ENCODE measurements around the gene FSD2.
"Not testable (repeated sequence)": the region's sequence is repeated elsewhere in the genome, so short reads cannot be mapped to it uniquely, and the experiment has no call there.

FSD2 gene

DNA sequence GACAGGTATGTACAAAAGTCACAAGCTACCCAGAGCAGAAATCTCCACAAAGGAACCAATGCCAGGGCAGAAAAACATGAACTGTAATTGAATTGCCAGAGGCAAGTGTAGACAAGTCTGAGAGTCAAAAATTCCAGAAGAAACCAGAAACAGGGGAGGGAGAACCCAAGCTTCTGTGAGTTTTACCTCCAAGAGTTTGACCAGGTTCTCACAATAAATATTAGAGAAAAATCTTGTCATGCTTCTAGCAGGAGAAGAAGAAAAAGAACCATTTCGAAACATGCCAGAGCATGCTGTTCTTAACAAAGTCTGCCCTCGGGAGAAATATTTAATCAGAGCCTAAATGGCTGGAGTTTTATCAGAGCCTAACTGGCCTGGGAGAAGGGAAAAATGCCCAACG lies 63.7 kb downstream of the FSD2 start:
- in situ Hi-C loops (cut with MboI; ENCODE audit: low sequenced_read_pairs), result no loop called here

- in situ Hi-C loops (cut with MboI; ENCODE audit: low sequenced_read_pairs), result no loop called here
Observed at GRCh38 chr15:82739086-82739485, 66.8 kb downstream of the FSD2 start.

GRCh38 chr15:82737975-82738374 lies 67.9 kb downstream of the FSD2 start:
- in situ Hi-C loops (cut with MboI; ENCODE audit: low sequenced_read_pairs), result no loop called here

DNA sequence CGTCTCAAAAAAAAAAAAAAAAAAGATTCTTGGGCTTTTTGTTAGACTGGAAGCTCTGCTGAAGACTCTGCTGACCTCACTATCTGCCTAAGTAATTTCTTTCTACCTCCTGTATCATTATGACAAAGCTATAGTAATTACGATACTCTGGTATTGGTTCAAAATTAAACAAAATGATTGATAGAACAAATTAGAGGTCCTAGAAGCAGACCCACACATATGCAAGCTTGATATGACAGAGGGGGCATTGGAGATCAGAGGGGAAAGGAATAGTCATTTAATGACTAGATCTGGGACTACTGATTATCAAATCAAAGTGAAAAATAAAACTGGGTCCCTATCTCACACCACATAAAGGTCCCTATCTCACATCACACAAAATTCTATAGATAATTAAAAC lies 74.3 kb downstream of the FSD2 start:
- in situ Hi-C loops (cut with MboI; ENCODE audit: low sequenced_read_pairs), result no loop called here

DNA sequence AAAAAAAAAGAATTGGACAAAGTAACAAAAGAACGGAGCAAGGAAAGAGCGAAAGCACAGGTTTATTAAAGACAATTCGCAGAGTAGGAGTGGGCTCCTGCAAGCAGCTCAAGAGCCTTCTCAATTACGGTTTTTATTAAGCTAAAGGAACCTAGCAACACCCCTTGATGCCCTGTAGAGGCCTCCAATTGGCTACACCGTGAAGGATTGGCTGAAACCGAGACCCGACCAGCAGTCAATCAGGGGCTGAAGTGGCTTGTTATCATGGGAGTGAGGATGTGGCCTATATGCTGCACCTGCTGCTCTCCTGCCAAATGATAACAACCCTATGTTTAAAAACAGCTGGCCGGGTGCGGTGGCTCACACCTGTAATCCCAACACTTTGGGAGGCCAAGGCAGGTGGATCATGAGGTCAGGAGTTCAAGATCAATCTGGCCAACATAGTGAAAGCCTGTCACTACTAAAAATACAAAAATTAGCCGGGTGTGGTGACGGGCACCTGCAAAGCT lies 75.8 kb downstream of the FSD2 start:
- in situ Hi-C loops (cut with MboI; ENCODE audit: low sequenced_read_pairs), result no loop called here

GRCh38 chr15:82726816-82727215 lies 79.1 kb downstream of the FSD2 start:
- in situ Hi-C loops (cut with MboI; ENCODE audit: low sequenced_read_pairs), result no loop called here

DNA sequence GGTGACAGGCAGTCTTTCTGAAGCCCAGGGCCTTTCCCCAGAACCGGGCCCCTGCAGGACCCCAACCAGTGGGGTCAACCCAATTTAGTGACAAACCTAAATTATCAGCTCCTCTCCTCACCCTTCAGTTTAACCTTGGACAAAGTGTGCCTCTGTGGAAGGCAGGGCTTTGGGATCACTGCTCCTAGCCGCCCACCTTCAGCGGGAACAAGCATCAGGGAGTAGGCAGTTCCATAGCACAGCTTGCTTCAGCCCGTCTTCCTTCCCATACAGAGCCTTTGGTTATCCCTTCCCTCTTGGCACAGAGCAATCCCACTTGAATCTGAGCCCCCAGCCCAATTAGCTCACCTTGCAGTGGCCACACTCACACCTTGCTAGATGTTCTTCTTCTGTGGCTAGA lies 90.9 kb downstream of the FSD2 start:
- in situ Hi-C loops (cut with MboI; ENCODE audit: low sequenced_read_pairs), result no loop called here

DNA sequence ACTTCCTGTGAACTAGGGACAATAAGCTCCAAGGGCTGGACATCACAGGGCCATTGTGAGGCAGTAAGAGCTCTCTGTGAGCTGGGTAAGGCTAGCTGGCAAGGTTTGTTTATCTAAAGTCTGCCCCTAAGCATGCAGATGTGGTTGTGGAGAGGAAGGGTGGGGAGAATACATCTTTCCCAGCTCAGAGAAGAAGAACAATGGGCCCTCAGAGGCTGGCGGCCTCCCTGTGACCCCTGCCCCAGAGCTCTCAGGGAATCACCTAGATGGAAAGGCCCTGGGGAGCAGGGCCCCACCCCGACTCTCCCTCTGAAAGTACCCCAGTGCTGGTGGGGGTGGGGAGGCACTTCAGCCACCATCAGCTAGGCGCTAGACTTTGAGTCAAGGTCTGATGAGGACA lies 91.9 kb downstream of the FSD2 start:
- in situ Hi-C loops (cut with MboI; ENCODE audit: low sequenced_read_pairs), result no loop called here

GRCh38 chr15:82712036-82712435 lies 93.8 kb downstream of the FSD2 start:
- in situ Hi-C loops (cut with MboI; ENCODE audit: low sequenced_read_pairs), result no loop called here

- in situ Hi-C loops (cut with MboI; ENCODE audit: low sequenced_read_pairs), result no loop called here
Observed at GRCh38 chr15:82710926-82711490, 94.9 kb downstream of the FSD2 start.

DNA sequence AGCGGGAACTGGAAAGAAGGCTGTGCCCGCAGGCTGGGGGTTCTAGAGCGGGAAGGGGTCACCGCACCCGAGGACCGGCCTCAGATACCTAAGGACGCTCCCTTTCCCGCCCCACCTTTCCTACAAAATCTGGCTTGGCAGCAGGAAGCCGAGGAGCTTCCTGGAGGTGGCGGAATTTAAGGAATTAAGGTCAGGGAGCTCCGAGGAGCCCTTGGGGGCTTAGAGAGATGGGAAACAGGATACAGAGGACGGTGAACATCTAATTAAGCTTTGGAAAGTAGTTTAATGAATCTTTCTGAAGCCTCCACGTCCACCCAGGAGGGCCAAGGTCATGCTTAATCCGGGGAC lies 95.7 kb downstream of the FSD2 start:
- in situ Hi-C loops (cut with MboI; ENCODE audit: low sequenced_read_pairs), result no loop called here

DNA sequence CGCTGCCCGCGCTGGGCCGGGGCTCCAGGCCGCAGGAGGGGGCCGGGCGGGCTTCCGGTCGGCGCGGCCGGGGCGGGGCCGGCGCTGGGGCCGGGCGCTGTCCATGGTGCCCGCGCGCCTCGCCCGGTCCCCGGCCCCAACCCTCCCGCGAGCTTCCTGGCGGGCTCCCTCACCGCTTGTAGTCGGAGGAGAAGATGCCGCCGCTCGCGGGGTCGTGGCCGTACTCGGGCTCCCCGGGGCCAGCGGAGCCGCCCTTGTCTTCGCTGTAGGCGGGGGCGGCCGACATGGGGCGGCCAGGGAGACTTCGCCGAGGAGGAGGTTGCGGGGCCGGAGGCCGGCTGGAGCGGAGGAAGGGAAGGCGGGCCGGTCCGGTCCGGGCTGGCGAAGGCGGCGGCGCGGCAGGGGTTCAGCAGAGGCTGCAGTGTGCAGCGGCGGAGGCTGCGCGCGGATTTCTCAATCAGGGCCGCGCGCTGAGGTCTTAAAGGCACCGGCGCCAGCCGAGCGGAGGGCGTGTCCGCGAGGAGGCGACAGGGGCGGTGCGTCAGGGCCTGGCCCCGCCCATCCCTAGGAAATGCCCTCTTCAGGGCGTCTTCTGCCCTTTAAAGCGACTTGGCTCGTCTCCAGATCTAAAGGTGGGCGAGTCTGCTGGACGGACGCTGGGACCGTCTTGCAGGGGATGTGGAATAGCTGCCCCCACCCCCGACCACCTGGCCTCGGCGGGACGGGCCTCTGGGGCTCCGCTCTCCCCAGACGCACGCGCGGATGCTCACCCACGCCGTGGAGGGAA lies 96.3 kb downstream of the FSD2 start, which contains the start of gene AP3B2:
TSS of gene AP3B2 (minus strand) at position 455 of the 787 bp plus-strand sequence. CDS start at position 286, 169 bp downstream.
- in situ Hi-C loops (cut with MboI; ENCODE audit: low sequenced_read_pairs), result no loop called here

DNA sequence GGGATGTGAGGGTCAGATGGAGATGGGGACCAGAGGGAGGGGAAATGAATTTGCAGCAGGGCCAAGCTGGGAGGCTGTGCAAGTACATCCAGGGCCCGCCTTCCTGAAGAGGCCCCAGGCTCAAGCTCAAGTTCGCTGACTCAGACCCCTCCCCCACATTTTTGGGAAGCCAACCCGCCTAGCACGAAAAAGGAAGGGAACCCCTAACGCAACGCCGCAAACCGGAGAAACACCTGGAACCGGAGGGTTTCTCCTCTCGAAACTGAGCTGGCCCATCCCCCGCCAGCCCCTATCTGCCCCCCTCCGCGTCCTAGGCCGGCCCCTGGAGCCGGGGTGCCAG lies 96.8 kb downstream of the FSD2 start:
- in situ Hi-C loops (cut with MboI; ENCODE audit: low sequenced_read_pairs), result no loop called here

DNA sequence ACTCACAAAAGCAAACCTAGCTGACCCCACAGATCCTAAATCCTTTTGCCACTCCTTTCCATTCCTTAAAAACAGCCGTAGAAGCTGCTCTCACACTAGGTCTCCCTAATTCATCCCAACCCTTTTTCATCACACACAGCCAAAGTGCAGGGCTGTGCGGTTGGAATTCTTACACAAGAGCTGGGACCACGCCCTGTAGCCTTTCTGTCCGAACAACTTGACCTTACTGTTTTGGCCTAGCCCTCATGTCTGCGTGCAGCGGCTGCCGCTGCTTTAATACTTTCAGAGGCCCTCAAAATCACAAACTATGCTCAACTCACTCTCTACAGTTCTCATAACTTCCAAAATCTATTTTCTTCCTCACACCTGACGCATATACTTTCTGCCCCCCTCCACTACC lies 100.0 kb downstream of the FSD2 start:
- in situ Hi-C loops (cut with MboI; ENCODE audit: low sequenced_read_pairs), result not testable (repeated sequence)

All from hTERT RPE-1 (cell line).